NCI-H1417 (cell line): ENCODE measurements around the gene MAP1LC3B2.
A peak's percentile ranks its signal among the peaks of the same experiment; 100 is the strongest.

Source experiments
- DNase-seq, 3 experiments: peaks; one replicate each; lab custom pipeline; 2025; lab: John Stamatoyannopoulos, UW

The MAP1LC3B2 gene

DNA sequence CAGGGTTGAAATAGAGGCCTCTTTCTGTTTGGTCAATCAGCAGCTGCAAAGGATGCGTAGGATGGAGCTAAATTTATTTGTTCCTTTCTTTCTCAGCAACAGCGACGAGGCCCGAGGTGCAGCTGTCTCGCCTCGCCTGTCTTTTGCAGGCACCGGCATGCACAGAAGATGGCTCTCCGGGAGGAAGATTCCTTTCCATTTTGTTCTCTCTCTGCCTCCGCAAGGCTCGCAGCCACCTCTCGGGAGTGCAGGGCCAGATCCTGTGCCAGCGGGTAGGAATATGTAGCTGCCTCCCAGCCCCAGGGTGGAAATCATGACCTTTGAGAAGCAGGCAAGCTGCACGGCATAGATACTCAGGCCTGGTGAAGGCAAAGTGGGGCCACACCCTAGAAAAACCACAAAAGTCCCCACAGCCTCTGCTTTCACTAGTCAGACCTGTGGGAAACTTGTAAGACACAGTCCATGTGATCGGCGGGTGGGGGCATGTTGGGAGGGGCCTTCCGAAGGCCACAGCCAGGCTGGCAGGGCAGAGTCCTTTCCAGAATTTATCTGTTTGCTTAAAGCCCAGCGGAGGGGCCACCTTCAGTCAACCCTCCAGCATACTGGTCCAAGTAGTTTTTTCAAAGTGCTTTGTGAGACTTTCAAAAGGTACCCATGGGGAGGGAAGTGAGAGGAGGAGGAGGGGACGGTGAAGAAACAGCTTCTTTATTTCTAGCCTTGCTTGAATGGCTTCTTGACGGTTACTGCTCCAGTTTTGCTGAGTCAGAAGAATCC, at the start of gene MAP1LC3B2:
TSS of gene MAP1LC3B2 (plus strand) at position 220 of the 774 bp plus-strand sequence. CDS start 16,562 bp downstream, outside the sequence.
- peak in 1 of 3 experiments; percentile 76 for DNase-seq

DNA sequence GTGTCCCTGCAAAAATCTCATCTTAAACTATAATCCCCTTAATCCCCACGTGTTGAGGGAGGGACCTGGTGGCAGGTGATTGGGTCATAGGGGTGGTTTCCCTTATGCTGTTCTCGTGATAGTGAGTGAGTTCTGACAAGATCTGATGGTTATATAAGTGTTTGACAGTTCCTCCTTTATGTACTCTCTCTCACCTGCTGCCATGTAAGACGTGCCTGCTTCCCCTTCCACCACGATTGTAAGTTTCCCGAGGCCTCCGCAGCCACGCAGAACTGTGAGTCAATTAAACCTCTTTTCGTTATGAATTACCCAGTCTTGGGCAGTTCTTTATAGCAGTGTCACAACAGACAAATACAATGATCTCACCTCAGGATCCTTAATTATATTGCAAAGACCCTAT, 45.2 kb upstream of the MAP1LC3B2 start:
- DNase-seq, result no peak

GRCh38 chr12:116515684-116516083, 43.5 kb upstream of the MAP1LC3B2 start:
- DNase-seq, result no peak

GRCh38 chr12:116516657-116517056, 42.5 kb upstream of the MAP1LC3B2 start:
- DNase-seq, result no peak

DNA sequence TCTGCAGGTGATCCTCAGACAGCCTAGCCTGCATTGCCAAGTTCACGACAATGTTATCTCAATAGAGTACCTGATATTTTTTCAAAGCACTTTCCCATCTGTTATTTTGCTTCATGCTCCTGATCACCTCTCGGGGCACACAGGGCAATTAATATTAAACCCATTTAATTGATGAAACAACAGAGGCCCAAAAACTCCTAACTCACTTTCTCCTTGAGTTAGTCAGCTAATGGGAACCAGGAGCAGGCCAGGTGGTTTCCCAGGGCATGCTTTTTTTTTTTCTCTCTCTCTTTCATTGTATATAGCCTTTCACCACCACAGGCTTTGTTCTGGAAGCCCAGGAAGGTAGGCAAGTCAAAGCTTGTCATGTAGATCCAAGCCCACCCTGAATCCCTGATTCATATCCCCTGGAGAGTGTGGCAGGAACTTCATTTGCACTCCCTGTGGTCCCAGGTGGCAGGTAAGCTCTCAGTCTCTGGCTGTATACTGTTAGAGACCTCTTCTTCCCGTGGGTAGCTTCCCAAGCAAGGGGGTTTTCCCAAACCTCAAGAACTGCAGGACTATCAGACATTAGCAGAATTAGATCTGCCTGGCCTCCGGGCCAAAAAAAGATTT, 41.6 kb upstream of the MAP1LC3B2 start:
- DNase-seq, result no peak

DNA sequence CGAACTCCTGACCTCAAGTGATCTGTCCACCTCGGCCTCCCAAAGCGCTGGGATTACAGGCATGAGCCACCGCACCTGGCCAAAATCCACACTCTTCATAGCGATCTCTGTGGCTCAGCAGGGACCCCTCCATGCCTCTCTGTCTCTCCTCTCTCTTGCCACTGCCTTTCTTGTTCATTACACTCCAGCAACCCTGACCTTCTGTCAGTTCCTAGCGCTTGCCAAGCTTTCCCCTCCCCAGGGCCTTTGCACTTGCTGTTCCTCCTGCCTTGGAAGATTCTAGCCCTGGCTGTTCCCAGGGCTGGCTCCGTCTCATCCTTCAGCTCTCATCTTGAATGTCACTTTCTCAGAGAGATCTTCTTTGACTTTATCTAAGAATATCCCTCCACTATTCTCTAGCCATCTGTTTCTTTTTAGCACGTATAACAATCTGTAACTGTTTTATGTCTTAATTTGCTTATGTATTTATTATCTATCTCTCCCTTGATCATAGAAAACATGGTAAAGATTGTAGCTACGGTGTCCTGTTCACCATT, 38.9 kb upstream of the MAP1LC3B2 start:
- no peak for DNase-seq

DNA sequence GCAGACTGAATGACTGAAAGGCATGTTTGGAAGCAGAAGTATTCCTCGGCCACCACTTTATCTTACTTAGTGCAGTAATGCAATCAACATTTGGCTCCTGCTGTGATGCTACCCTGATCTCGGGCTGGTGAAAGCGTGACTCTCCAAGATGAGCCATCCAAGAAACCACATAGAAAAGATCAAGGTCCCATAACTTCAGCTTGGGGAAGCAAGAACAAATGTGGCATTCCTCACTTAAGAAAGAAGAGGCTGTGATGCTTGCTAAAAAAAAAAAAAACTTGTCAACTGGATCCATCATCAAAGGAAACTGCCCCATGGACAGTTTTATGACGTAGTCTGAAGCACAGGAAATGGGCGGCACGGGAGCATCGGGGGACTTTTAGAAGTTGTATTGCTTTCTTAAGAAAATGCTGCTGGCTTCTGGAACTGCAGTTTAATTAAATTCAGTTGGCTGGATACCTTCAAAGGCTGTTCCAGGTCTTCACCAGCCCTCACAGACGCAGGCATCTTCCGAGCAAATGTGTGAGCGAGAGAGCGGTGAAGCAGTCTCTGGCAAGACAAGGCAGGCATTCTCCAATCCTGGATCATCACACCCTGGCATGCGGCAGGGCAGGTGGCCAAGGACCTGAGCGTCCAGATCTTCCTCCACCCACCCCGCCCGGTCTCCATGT, 38.2 kb upstream of the MAP1LC3B2 start:
- DNase-seq, result no peak

- DNase-seq, result no peak
Measured at GRCh38 chr12:116524311-116524710, 34.9 kb upstream of the MAP1LC3B2 start.

DNA sequence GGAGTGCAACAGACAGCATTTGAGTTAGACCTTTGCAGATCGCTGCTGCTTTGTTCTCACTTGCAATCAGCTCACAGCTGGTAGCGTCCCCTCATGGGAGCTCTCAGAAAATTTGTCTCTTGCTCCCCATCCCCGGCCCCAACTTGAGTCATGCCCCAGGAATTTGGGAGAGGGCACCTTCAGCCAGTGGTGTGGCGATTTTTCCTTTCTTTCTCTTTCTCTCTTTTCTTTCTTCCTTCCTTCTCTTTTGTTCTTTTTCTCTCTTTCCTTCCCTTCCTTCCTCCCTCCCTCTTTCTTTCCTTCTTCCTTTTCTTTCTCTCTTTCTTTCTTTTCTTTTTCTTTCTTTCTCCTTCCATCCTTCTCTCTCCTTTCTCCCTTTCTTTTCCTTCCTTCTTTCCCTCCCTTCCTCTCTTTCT, 34.2 kb upstream of the MAP1LC3B2 start:
- DNase-seq, result no peak

- no peak for DNase-seq
Measured at GRCh38 chr12:116525418-116526001, 33.7 kb upstream of the MAP1LC3B2 start.

GRCh38 chr12:116528065-116528464, 31.1 kb upstream of the MAP1LC3B2 start:
- no peak for DNase-seq

DNA sequence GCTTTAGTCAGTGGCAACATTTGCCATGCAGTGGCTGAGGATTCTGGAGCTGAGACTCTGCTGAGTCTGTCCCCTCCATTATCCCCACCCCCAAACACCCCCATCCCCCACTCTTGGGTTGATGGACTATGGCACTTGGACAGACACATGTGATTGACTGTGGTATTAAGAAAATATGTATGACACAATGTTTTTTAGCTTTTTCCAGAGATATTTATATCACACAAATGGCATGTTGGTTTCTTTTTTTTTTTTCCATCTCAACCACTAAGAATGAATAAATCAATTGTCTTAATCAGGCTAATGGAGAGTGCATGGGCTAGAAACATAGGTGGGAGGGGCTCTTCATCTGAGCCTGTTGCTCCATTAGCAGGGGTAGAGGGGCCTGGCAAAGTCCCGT, 30.7 kb upstream of the MAP1LC3B2 start:
- DNase-seq, result no peak

- DNase-seq, result no peak
Measured at GRCh38 chr12:116529048-116529447, 30.1 kb upstream of the MAP1LC3B2 start.

- DNase-seq, result no peak
Measured at GRCh38 chr12:116529686-116530085, 29.5 kb upstream of the MAP1LC3B2 start.

DNA sequence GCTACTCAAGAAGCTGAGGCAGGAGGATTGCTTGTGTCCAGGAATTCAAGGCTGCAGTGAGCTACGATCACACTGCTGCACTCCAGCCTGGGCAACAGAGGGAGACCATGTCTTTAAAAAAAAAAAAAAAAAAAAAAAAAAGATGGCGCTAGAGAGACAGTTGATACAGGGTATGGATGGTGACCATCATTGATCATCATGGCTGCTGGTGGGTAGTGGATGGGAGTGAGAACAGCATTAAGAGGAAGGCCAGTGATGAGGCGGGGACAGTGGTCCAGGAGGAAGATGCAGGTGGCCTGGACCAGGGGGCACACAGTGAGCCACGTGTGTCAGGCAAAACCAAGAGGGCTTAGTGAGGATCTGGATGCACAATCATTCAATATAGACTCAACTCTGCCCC, 26.8 kb upstream of the MAP1LC3B2 start:
- no peak for DNase-seq

DNA sequence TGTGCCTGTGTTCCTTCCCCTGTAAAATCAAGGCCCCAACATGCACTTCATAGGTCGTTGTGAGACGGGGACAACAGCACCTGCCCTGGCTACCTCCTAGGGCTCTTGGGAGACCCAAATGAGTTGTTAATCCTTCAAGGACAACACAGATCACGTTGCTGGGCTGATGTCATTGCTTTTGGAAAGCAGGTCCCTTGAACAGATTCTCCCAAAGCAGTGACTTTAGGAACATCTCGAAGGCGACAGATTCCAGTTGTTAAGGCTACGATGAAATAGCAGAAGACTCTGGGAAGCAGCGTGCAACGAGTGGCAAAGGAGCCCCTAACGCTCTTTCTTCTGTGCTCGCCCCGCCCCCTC, 26.2 kb upstream of the MAP1LC3B2 start:
- no peak for DNase-seq

DNA sequence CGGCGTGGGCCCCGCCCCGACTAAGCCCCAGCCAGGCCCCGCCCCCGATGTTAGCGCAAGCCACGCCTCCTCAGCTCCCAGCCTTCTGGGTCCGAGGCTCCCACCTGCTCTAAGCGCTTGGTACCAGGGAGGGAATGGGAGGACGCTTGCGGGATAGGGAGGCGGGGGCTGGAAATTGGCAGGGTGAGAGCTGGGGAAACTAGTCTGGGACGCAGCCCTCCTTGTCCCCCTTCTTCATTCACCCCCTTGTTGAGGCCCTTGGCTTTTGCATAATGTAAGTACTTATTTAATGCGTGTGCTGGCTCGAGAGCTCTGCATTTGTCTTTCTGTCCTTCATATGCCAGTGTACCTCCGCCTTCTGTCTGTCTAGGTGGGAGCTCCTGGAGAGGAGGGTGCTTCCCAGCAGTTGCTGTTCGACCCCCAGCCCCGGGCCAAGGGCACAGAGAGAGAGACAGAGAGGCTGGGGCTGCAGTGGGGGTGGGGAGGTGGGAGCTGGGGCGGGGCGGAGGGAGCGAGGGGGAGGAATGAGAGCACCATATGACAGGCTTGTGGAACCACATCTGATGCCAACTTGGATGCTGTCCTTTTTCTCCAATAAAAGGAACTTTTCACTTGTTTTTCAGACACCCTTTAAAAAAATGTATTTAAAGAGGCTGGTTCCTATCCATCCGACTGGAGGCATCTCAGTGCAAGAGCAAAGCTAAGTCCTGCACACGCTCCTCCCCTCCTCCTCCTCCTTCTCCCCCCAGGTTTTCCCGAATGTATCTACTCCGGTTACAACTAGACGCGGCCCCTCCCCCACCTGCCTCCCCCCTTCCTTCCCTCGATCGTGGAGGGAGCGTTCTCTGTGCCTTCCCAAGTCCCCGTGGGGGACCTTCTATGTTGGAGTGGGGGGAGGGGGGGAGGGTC, 25.6 kb upstream of the MAP1LC3B2 start:
- DNase-seq, result peak; percentile 44 to 94 (median 57)

DNA sequence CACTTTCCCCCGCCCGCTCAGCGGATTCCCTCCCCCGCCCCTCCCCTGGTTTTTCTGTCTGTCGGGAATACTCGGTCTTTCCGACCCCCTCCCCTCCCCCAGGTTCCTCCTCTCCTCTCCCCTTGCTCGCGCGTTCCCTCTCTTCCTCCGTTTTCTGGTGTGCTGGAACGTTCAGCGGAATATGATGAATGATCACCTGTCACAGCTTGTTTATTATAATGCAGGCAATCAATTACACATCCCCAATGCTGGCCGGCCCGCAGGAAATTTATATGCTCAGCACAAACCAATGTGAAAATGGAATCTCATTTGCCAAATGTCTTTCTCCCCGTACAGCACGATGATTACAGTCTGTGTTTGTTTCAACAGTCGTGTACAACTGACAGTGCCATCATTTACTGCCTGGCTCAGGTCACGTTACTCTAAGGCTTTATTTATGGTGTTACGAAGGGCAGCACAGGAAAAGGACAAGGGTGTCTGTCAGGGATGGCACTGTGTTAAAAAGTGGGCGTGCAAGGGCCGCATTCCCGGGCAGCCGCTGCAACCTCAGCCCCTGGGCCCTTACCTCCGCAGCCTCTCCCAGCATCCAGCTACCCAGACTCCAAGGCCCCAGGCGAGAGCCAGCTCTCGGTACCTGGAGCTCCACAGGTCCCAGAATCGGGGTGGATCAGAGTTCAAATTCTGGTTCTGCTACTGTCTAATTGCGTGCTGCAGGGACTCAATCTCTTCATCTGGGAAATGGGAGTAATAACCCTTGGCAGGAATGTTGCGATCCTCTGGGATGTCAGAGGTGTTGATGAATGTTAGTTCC, 24.7 kb upstream of the MAP1LC3B2 start:
- peak; percentile 33 to 49 (median 40) for DNase-seq

- DNase-seq, result no peak
Measured at GRCh38 chr12:116535241-116535640, 23.9 kb upstream of the MAP1LC3B2 start.

- peak in 1 of 3 experiments; percentile 26 for DNase-seq
Measured at GRCh38 chr12:116537101-116537904, 21.9 kb upstream of the MAP1LC3B2 start.
